ENCODE data around the gene HNRNPA2B1. TPM values are rescaled to one million over a fixed set of nuclear protein-coding genes. Genes with fewer than 3 reads are reported as not detected.

Gene HNRNPA2B1
- total RNA-seq, 1 experiment from 2014 or later, result 1,137 TPM

DNA sequence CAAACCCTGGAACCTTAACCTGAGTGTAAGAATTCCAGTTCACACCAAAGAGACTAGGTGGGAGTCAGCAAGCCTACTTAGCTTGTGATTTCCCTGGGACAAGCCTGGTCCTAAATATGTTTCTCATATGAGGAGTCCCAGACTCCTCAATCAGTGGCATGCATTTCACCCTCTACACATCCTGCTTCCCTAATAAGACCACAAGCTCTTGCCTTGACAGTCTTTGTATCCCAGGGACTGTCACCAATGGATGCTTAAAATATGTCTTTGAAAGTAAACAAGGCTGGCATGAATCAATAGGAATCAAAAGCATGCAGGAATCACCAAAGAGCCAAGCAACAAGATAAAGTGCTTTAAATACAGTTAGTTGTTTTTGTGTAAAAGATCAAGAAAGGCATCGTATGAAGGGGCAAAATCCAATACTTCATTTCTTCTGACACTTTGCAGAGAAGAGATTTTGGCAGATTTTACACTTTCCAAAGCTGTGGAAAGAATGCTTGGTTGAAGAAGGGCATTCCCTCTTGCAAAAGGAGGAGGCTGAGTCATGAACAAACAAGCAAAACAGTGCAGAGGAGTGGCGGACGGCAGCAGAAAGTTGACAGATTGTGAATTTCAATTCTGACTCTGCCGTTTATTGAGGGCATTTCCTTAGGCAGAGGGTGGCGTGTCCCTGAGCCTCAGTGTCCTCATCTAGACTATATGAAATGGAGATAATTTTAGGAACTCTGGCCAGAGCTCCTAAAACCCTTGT, 57.1 kb downstream of the HNRNPA2B1 start:
- Histone ChIP-seq H3K56ac (ENCODE audit: insufficient read length, low read depth, low read length) (no peak overlapping the region), H2BK12ac (ENCODE audit: insufficient read length, low read depth, low read length) (no peak overlapping the region), H3K4me1 (ENCODE audit: insufficient read depth, low read length) (no peaks in the 10 kb centered on the region), H4K91ac (ENCODE audit: insufficient read length, low read depth, low read length) (no peak overlapping the region), H2AK5ac (ENCODE audit: insufficient read length, low read length) (no peak overlapping the region), H2AFZ (ENCODE audit: low read length) (no peak overlapping the region), H3K79me1 (ENCODE audit: insufficient read depth, low read depth, low read length, poor library complexity, severe bottlenecking) (no peaks in the 10 kb centered on the region), H3T11ph (ENCODE audit: low read length) (no peak overlapping the region), H3K4ac (ENCODE audit: low read depth, low read length) (no peak overlapping the region), H4K20me1 (ENCODE audit: control insufficient read depth, insufficient read depth, insufficient read length) (no peaks in the 10 kb centered on the region), H4K5ac (ENCODE audit: insufficient read length, low read depth, low read length) (no peak overlapping the region), H2BK120ac (ENCODE audit: low read depth, low read length, poor library complexity, severe bottlenecking) (no peak overlapping the region), H3K9ac (ENCODE audit: extremely low read depth, insufficient read length, low read length) (no peak overlapping the region), H3K79me2 (ENCODE audit: insufficient read depth, low read length) (no peaks in the 10 kb centered on the region), H2BK15ac (ENCODE audit: low read depth, low read length) (no peak overlapping the region), H3K23me2 (ENCODE audit: insufficient read length, low read depth, low read length, poor library complexity, severe bottlenecking) (no peaks in the 10 kb centered on the region), H3K4me2 (ENCODE audit: insufficient read depth, insufficient read length, low read length) (no peak overlapping the region), H2BK5ac (ENCODE audit: insufficient read length, low read length) (no peak overlapping the region), H3K27ac (ENCODE audit: insufficient read length, low read depth, low read length) (no peak overlapping the region), H3K23ac (ENCODE audit: insufficient read length, low read depth, low read length) (no peak overlapping the region), H3K27me3 (ENCODE audit: insufficient read depth, low read length) (no peaks in the 10 kb centered on the region), H3K9me3 (ENCODE audit: control insufficient read depth, low read depth, low read length) (no peaks in the 10 kb centered on the region), H3K14ac (ENCODE audit: insufficient read depth, low read length) (no peak overlapping the region), H2BK20ac (ENCODE audit: low read depth, low read length, poor library complexity, severe bottlenecking) (no peak overlapping the region), H3K18ac (ENCODE audit: insufficient read length, low read depth, low read length) (no peak overlapping the region), H4K8ac (replicated peaks; ENCODE audit: insufficient read length, low read depth, low read length) (no peak overlapping the region)
- peaks cover 10 to 16% of the 10 kb centered on the region in 2 experiments for H3K9me3 Mint-ChIP-seq
- no peak overlapping the region for H3K4me3 Mint-ChIP-seq
- peaks cover 0 to 2% of the 10 kb centered on the region in 2 experiments; a peak in 2 of 4 replicates for H3K4me1 Mint-ChIP-seq
- H3K27ac Mint-ChIP-seq, result no peak overlapping the region
- H3K27me3 Mint-ChIP-seq (ENCODE audit: low read depth), result peaks cover 2% of the 10 kb centered on the region; the same call in 1 of the 2 replicates
- WGBS (ENCODE audit: extremely low coverage, insufficient read length, low lambda C conversion rate), result no CpG with 5 or more reads among the region's 5 CpGs
- DNase-seq, result no peak
- peaks cover 7 to 12% (median 9%) of the 10 kb centered on the region in 3 experiments; a peak in 5 of 7 replicates for H3K36me3 Mint-ChIP-seq (ENCODE audit: insufficient read depth in 1 of 3, low read depth in 3 of 3)
- TF ChIP-seq, protein P1, sequence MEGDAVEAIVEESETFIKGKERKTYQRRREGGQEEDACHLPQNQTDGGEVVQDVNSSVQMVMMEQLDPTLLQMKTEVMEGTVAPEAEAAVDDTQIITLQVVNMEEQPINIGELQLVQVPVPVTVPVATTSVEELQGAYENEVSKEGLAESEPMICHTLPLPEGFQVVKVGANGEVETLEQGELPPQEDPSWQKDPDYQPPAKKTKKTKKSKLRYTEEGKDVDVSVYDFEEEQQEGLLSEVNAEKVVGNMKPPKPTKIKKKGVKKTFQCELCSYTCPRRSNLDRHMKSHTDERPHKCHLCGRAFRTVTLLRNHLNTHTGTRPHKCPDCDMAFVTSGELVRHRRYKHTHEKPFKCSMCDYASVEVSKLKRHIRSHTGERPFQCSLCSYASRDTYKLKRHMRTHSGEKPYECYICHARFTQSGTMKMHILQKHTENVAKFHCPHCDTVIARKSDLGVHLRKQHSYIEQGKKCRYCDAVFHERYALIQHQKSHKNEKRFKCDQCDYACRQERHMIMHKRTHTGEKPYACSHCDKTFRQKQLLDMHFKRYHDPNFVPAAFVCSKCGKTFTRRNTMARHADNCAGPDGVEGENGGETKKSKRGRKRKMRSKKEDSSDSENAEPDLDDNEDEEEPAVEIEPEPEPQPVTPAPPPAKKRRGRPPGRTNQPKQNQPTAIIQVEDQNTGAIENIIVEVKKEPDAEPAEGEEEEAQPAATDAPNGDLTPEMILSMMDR (conservative IDR thresholded peaks at IDR 0.05), result no peak
